Spinal cord (tissue), 10 donors: Measurements from ENCODE around the gene USF1. TPM values are rescaled to one million over a fixed set of nuclear protein-coding genes. Genes with fewer than 3 reads are reported as not detected.

ENCODE experiments used
- DNase-seq, 6 donors: peaks; one replicate each; pipeline versions ENCODE4 v3.0.0 to v3.0.0-alpha.2; 2013 to 2015; ENCODE audit warnings: low spot score in 6 of 6, low read depth in 4 of 6
- H3K27ac ChIP-seq: one replicate; pipeline ENCODE4 v1.5.1; 2013; ENCODE audit warnings: low read depth, low read length, control low read depth
- H3K27me3 ChIP-seq: one replicate; pipeline ENCODE4 v1.6.1; 2013; ENCODE audit warnings: low read length; ENCODE audit not compliant: control insufficient read depth, insufficient read depth
- H3K36me3 ChIP-seq: one replicate; pipeline ENCODE4 v1.6.1; 2013; ENCODE audit warnings: low read length; ENCODE audit not compliant: control insufficient read depth, insufficient read depth
- H3K4me1 ChIP-seq: one replicate; pipeline ENCODE4 v1.6.1; 2013; ENCODE audit warnings: low read length; ENCODE audit not compliant: control insufficient read depth, insufficient read depth
- H3K4me3 ChIP-seq: one replicate; pipeline ENCODE4 v1.5.1; 2013; ENCODE audit warnings: low read depth, low read length, control low read depth
- H3K9me3 ChIP-seq: one replicate; pipeline ENCODE4 v1.6.1; 2013; ENCODE audit warnings: low read length; ENCODE audit not compliant: control insufficient read depth, insufficient read depth
- WGBS: methylation state at CpG from one replicate; pipeline ENCODE4 v1.1.5; 2013; ENCODE audit warnings: missing lambda C conversion rate; ENCODE audit not compliant: insufficient coverage; 5-methylcytosine and 5-hydroxymethylcytosine counted together
- polyA plus RNA-seq, 2 donors: library from polyadenylated mRNA; unstranded; fragments of 120-200 nt; gene quantifications; one replicate each; pipeline ENCODE4 v1.2.1, GENCODE V29; 2013; ENCODE audit not compliant: insufficient read length in 2 of 2
- total RNA-seq, 2 donors: library from RNA; depleted of rRNA in 1 of 2; stranded (reverse); fragments of 120-200 nt in 1 of 2; fragments of >200 nt in 1 of 2; gene quantifications; one replicate each; pipeline versions ENCODE4 v1.2.3 to v1.2.4, GENCODE V29; 2013 to 2014
- donor health status: healthy.

USF1 gene
- total and polyA plus RNA-seq, 4 donors, result 67.1 to 93.7 (median 83.2) TPM

GRCh38 chr1:161052899-161053298 is 7.1 kb upstream of the USF1 start:
- Histone ChIP-seq H3K27ac (no peak overlapping the region), H3K36me3 (peaks cover 3% of the 10 kb centered on the region), H3K4me3 (no peak overlapping the region), H3K27me3 (peaks cover 6% of the 10 kb centered on the region), H3K4me1 (no peaks in the 10 kb centered on the region), H3K9me3 (no peaks in the 10 kb centered on the region)
- DNase-seq, result no peak
- 60% methylated on average over 1 of the region's 3 CpGs for WGBS

- peaks cover 6% of the 10 kb centered on the region for H3K27me3 ChIP-seq
- DNase-seq, result no peak
- WGBS, result 94% methylated on average over 8 of the region's 10 CpGs
- H3K4me1 ChIP-seq, result no peaks in the 10 kb centered on the region
- peaks cover 3% of the 10 kb centered on the region for H3K36me3 ChIP-seq
- H3K9me3 ChIP-seq, result peaks cover 2% of the 10 kb centered on the region
- H3K27ac ChIP-seq, result no peak overlapping the region
- H3K4me3 ChIP-seq, result no peak overlapping the region
These were observed 5.4 kb upstream of the USF1 start for GRCh38 chr1:161051219-161051618.

- peaks cover 2% of the 10 kb centered on the region for H3K9me3 ChIP-seq
- WGBS, result 87% methylated on average over 5 of the region's 5 CpGs
These were observed 3.4 kb upstream of the USF1 start for GRCh38 chr1:161048949-161049722.

GRCh38 chr1:161047436-161048420 is 2.0 kb upstream of the USF1 start:
- H3K4me1 ChIP-seq, result peaks cover 8% of the 10 kb centered on the region
- WGBS, result 97% methylated on average over 18 of the region's 18 CpGs
- no peak for DNase-seq
- peaks cover 3% of the 10 kb centered on the region for H3K36me3 ChIP-seq
- H3K9me3 ChIP-seq, result peaks cover 2% of the 10 kb centered on the region
- H3K27me3 ChIP-seq, result no peaks in the 10 kb centered on the region
- H3K4me3 ChIP-seq, result no peak overlapping the region
- H3K27ac ChIP-seq, result no peak overlapping the region

More at GRCh38 chr1:161048949-161049722, 3.4 kb upstream of the USF1 start:
- no peak for DNase-seq
- no peak overlapping the region for H3K27ac ChIP-seq
- no peaks in the 10 kb centered on the region for H3K27me3 ChIP-seq
- peaks cover 3% of the 10 kb centered on the region for H3K36me3 ChIP-seq
- peaks cover under 1% of the 10 kb centered on the region for H3K4me1 ChIP-seq
- no peak overlapping the region for H3K4me3 ChIP-seq

- Histone ChIP-seq H3K9me3 (peaks cover 2% of the 10 kb centered on the region), H3K36me3 (peaks cover 11% of the 10 kb centered on the region), H3K27ac (peak overlapping the region; percentile 95), H3K4me1 (peaks cover 8% of the 10 kb centered on the region), H3K27me3 (no peaks in the 10 kb centered on the region), H3K4me3 (peak overlapping the region; percentile 77)
- no CpG with 5 or more reads among the region's 2 CpGs for WGBS
- DNase-seq, result no peak
These were observed 940 bp upstream of the USF1 start for GRCh38 chr1:161046605-161047228.

- Histone ChIP-seq H3K4me1 (peaks cover 8% of the 10 kb centered on the region), H3K27me3 (no peaks in the 10 kb centered on the region), H3K4me3 (peak overlapping the region; percentile 77), H3K27ac (peak overlapping the region; percentile 95), H3K9me3 (peaks cover 2% of the 10 kb centered on the region), H3K36me3 (peaks cover 26% of the 10 kb centered on the region)
- peak in 5 of 6 donors; percentile 24 to 86 (median 45) for DNase-seq
- 0% methylated on average over 32 of the region's 48 CpGs for WGBS
These were observed 655 bp downstream of the USF1 start for GRCh38 chr1:161044908-161045735.

GRCh38 chr1:161044535-161044907 is 1.3 kb downstream of the USF1 start:
- Histone ChIP-seq H3K4me3 (peak overlapping the region; percentile 77), H3K27me3 (no peaks in the 10 kb centered on the region), H3K9me3 (peaks cover 2% of the 10 kb centered on the region), H3K27ac (peak overlapping the region; percentile 95), H3K36me3 (peaks cover 29% of the 10 kb centered on the region), H3K4me1 (peaks cover 8% of the 10 kb centered on the region)
- DNase-seq, result peak in 2 of 6 donors; percentile 39 to 43

- no peak for DNase-seq
- H3K36me3 ChIP-seq, result peaks cover 45% of the 10 kb centered on the region
- no peak overlapping the region for H3K4me3 ChIP-seq
- peaks cover 13% of the 10 kb centered on the region for H3K4me1 ChIP-seq
- no peaks in the 10 kb centered on the region for H3K9me3 ChIP-seq
- no peak overlapping the region for H3K27ac ChIP-seq
- H3K27me3 ChIP-seq, result no peaks in the 10 kb centered on the region
- 96% methylated on average over 4 of the region's 5 CpGs for WGBS
These were observed 6.2 kb downstream of the USF1 start for GRCh38 chr1:161039546-161039945.

GRCh38 chr1:161039154-161039545 is 6.6 kb downstream of the USF1 start:
- peaks cover 13% of the 10 kb centered on the region for H3K4me1 ChIP-seq
- H3K9me3 ChIP-seq, result no peaks in the 10 kb centered on the region
- H3K4me3 ChIP-seq, result peak overlapping the region; percentile 65
- H3K36me3 ChIP-seq, result peaks cover 45% of the 10 kb centered on the region
- no peak overlapping the region for H3K27ac ChIP-seq
- no CpG with 5 or more reads among the region's 3 CpGs for WGBS
- H3K27me3 ChIP-seq, result no peaks in the 10 kb centered on the region
- DNase-seq, result no peak
